Measurements from ENCODE around the gene DHX58. TPM values are rescaled to one million over a fixed set of nuclear protein-coding genes. Genes with fewer than 3 reads are reported as not detected.

The DHX58 gene
- total and polyA plus RNA-seq, 2 of the 4 experiments (the other 2 are of a cell fraction): 1.1 to 2.8 TPM

DNA sequence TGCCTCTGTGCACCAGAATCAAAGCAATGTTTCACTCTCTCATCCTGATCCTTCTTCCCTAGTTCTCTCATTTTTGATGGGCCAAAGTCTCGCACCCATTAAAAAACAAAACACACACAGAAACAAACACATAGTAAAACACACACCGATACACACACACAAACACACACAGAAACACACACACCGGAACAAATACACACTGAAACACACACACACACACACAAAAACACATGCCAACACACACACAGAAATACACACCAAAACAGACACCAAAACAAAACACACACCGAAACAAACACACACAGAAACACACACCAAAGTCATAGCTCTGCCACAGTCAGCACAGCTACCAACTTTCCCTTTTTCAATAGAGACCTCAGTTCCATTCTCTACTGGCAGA, 18.7 kb upstream of the DHX58 start:
- no peak overlapping the region for H3K18ac ChIP-seq (ENCODE audit: low read depth, low read length)
- no peak overlapping the region for H2AK9ac ChIP-seq (replicated peaks; ENCODE audit: low read depth, low read length, poor library complexity)
- no peak overlapping the region for H2BK20ac ChIP-seq (ENCODE audit: low read depth, low read length)
- dilution Hi-C loops (cut with HindIII; ENCODE audit: low sequenced_read_pairs, unreplicated experiment): no loop called here
- no peak overlapping the region for H3K9ac ChIP-seq (ENCODE audit: low read depth, low read length)
- no peak overlapping the region for H3K27ac ChIP-seq (ENCODE audit: insufficient read depth, low read length)
- no peak overlapping the region for H4K91ac ChIP-seq (ENCODE audit: insufficient read depth, low read depth, low read length)
- H4K5ac ChIP-seq (ENCODE audit: low read depth, low read length): no peak overlapping the region
- H3K79me1 ChIP-seq (ENCODE audit: low read depth in 1 of 2, low read length in 2 of 2): peaks cover 46 to 82% of the 10 kb centered on the region in 2 experiments
- peak overlapping the region; percentile 10; the same call in 1 of the 2 replicates for H2AK5ac ChIP-seq (ENCODE audit: low read depth, low read length)
- no peak overlapping the region for H3K4me3 ChIP-seq (ENCODE audit: insufficient read depth, low read depth, low read length)
- H3K27me3 ChIP-seq (ENCODE audit: control insufficient read depth, insufficient read depth, low read length): no peaks in the 10 kb centered on the region
- intact Hi-C loops (cut with micrococcal nuclease): loop anchor here (10.0 kb wide), 1 partner anchor 394 kb away; no protein-coding TSS in a partner anchor
- peaks cover 61% of the 10 kb centered on the region for H4K20me1 ChIP-seq (ENCODE audit: insufficient read depth, low read length)
- TF ChIP-seq, protein P1, sequence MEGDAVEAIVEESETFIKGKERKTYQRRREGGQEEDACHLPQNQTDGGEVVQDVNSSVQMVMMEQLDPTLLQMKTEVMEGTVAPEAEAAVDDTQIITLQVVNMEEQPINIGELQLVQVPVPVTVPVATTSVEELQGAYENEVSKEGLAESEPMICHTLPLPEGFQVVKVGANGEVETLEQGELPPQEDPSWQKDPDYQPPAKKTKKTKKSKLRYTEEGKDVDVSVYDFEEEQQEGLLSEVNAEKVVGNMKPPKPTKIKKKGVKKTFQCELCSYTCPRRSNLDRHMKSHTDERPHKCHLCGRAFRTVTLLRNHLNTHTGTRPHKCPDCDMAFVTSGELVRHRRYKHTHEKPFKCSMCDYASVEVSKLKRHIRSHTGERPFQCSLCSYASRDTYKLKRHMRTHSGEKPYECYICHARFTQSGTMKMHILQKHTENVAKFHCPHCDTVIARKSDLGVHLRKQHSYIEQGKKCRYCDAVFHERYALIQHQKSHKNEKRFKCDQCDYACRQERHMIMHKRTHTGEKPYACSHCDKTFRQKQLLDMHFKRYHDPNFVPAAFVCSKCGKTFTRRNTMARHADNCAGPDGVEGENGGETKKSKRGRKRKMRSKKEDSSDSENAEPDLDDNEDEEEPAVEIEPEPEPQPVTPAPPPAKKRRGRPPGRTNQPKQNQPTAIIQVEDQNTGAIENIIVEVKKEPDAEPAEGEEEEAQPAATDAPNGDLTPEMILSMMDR (conservative IDR thresholded peaks at IDR 0.05; ENCODE audit: low read depth, low read length): no peak
- TF ChIP-seq POLR2A (IDR thresholded peaks at IDR 0.05; ENCODE audit: low read depth, low read length) (no peak), NFE2L2 (IDR thresholded peaks at IDR 0.05; ENCODE audit: low read depth, low read length) (no peak), MAZ (IDR thresholded peaks at IDR 0.05; ENCODE audit: borderline replicate concordance, low read depth, low read length) (no peak), RAD21 (IDR thresholded peaks at IDR 0.05; ENCODE audit: low read length) (no peak), FOS (IDR thresholded peaks at IDR 0.05; ENCODE audit: low read depth, low read length) (no peak), SMC3 (IDR thresholded peaks at IDR 0.05; ENCODE audit: low read depth, low read length) (no peak), MAFK (IDR thresholded peaks at IDR 0.05; ENCODE audit: low read depth, low read length) (no peak), CEBPB (IDR thresholded peaks at IDR 0.05; ENCODE audit: low read depth, low read length) (no peak), BHLHE40 (IDR thresholded peaks at IDR 0.05; ENCODE audit: low read depth, low read length) (no peak), MXI1 (IDR thresholded peaks at IDR 0.05; ENCODE audit: borderline replicate concordance, low read depth, low read length) (no peak), CHD1 (IDR thresholded peaks at IDR 0.05; ENCODE audit: low read depth, low read length) (no peak), RFX5 (IDR thresholded peaks at IDR 0.05; ENCODE audit: low read depth, low read length) (no peak), RCOR1 (IDR thresholded peaks at IDR 0.05; ENCODE audit: insufficient replicate concordance, low read length) (no peak)
- TF ChIP-seq, protein P2, sequence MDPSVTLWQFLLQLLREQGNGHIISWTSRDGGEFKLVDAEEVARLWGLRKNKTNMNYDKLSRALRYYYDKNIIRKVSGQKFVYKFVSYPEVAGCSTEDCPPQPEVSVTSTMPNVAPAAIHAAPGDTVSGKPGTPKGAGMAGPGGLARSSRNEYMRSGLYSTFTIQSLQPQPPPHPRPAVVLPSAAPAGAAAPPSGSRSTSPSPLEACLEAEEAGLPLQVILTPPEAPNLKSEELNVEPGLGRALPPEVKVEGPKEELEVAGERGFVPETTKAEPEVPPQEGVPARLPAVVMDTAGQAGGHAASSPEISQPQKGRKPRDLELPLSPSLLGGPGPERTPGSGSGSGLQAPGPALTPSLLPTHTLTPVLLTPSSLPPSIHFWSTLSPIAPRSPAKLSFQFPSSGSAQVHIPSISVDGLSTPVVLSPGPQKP (IDR thresholded peaks at IDR 0.05; ENCODE audit: borderline replicate concordance, low read depth, low read length): no peak
- TF ChIP-seq, protein P3, sequence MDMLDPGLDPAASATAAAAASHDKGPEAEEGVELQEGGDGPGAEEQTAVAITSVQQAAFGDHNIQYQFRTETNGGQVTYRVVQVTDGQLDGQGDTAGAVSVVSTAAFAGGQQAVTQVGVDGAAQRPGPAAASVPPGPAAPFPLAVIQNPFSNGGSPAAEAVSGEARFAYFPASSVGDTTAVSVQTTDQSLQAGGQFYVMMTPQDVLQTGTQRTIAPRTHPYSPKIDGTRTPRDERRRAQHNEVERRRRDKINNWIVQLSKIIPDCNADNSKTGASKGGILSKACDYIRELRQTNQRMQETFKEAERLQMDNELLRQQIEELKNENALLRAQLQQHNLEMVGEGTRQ (IDR thresholded peaks at IDR 0.05; ENCODE audit: low read depth, low read length): no peak
- BruUV-seq (replicated peaks): no TSS peak
- peak overlapping the region; percentile 71 for H2BK5ac ChIP-seq (ENCODE audit: low read depth, low read length, poor library complexity, severe bottlenecking)
- H3K36me3 ChIP-seq (ENCODE audit: control insufficient read depth, insufficient read depth, low read length): peaks cover 39% of the 10 kb centered on the region
- CTCF ChIA-PET: interaction anchor here (0.9 kb wide), 1 partner anchor 50 kb away, joined by 4 read pairs; the partner anchor contains the start of gene KCNH4
- H3K23ac ChIP-seq (ENCODE audit: low read depth, low read length): peak overlapping the region; percentile 83
- H3K9me1 ChIP-seq (ENCODE audit: insufficient read depth, low read length): peaks cover 49% of the 10 kb centered on the region
- no peak overlapping the region for H4K8ac ChIP-seq (ENCODE audit: low read depth in 2 of 2, low read length in 2 of 2)
- no peak overlapping the region for H3K56ac ChIP-seq (ENCODE audit: extremely low read depth, insufficient read depth, low read length)
- peaks cover 26% of the 10 kb centered on the region for H3K4me1 ChIP-seq (ENCODE audit: control insufficient read depth, insufficient read depth, low read length)
- POLR2A ChIA-PET (ENCODE audit: unreplicated experiment): no interaction called here
- 98% methylated on average over 4 of the region's 4 CpGs; no CpG with 5 or more reads in 1 of the 2 experiments for WGBS, 2 experiments (ENCODE audit: extremely low coverage in 2 of 2, insufficient read length in 1 of 2)
- H3K14ac ChIP-seq (replicated peaks; ENCODE audit: low read depth, low read length): peak overlapping the region; percentile 84
- in situ Hi-C loops (cut with MboI; ENCODE audit: low sequenced_read_pairs): no loop called here
- peak overlapping the region; percentile 3; the same call in 1 of the 2 replicates for H3K4ac ChIP-seq (ENCODE audit: low read depth, low read length)
- ATAC-seq (ENCODE audit: low read depth): no peak
- DNase-seq: no peak
- H2BK120ac ChIP-seq (ENCODE audit: low read depth, low read length): no peak overlapping the region
- H2BK15ac ChIP-seq (ENCODE audit: low read depth, low read length): no peak overlapping the region
- H2AFZ ChIP-seq (replicated peaks; ENCODE audit: low read length, poor library complexity): no peak overlapping the region
- H3K4me2 ChIP-seq (ENCODE audit: low read depth, low read length): peak overlapping the region; percentile 7; the same call in 1 of the 2 replicates
- no peaks in the 10 kb centered on the region for H3K9me3 ChIP-seq (ENCODE audit: control insufficient read depth, insufficient read depth, low read length)
